Esophagus (tissue), 2 donors: ENCODE results near the gene UQCR11. TPM values are rescaled to one million over a fixed set of nuclear protein-coding genes. Genes with fewer than 3 reads are reported as not detected.
A peak's percentile ranks its signal among the peaks of the same experiment; 100 is the strongest.

ENCODE experiments used
- H3K27ac ChIP-seq, 2 donors: one replicate each; pipeline ENCODE4 v1.5.1; 2013; ENCODE audit warnings: low read depth in 2 of 2, mild to moderate bottlenecking in 2 of 2, inconsistent platforms in 1 of 2, low read length in 1 of 2, moderate library complexity in 1 of 2
- H3K27me3 ChIP-seq, 2 donors: one replicate each; pipeline ENCODE4 v1.6.1; 2013; ENCODE audit warnings: low read length in 2 of 2, control low read depth in 1 of 2, mild to moderate bottlenecking in 1 of 2; ENCODE audit not compliant: insufficient read depth in 2 of 2, control insufficient read depth in 1 of 2
- H3K36me3 ChIP-seq, 2 donors: one replicate each; pipeline ENCODE4 v1.6.1; 2013; ENCODE audit warnings: low read length in 1 of 2; ENCODE audit not compliant: control insufficient read depth in 2 of 2, insufficient read depth in 2 of 2
- H3K4me1 ChIP-seq, 2 donors: one replicate each; pipeline ENCODE4 v1.6.1; 2013; ENCODE audit warnings: low read length in 1 of 2; ENCODE audit not compliant: control insufficient read depth in 2 of 2, insufficient read depth in 2 of 2
- H3K4me3 ChIP-seq, 2 donors: one replicate each; pipeline ENCODE4 v1.5.1; 2013; ENCODE audit warnings: low read length in 2 of 2, mild to moderate bottlenecking in 2 of 2, low read depth in 1 of 2, moderate library complexity in 1 of 2
- H3K9me3 ChIP-seq, 2 donors: one replicate each; pipeline ENCODE4 v1.6.1; 2013; ENCODE audit warnings: mild to moderate bottlenecking in 2 of 2, low read depth in 1 of 2, low read length in 1 of 2, moderate library complexity in 1 of 2; ENCODE audit not compliant: control insufficient read depth in 2 of 2, insufficient read depth in 1 of 2
- WGBS, 2 donors: extraction: QIAGEN DNeasy Blood & Tissue Kit; methylation state at CpG; one replicate each; pipeline ENCODE4 v1.1.7; 2013; 5-methylcytosine and 5-hydroxymethylcytosine counted together
- polyA plus RNA-seq, 2 donors: library from polyadenylated mRNA; stranded (reverse); fragments of 200-250 nt; gene quantifications; one replicate each; pipeline ENCODE4 v1.2.3, GENCODE V29; 2013
- donor health status: healthy with polysubstance abuse.
- donor health status: Bipolar disorder and iron deficiency.

Gene UQCR11
- polyA plus RNA-seq, 2 donors: 70.5 to 105 TPM

- H3K36me3 ChIP-seq: no peaks in the 10 kb centered on the region
- H3K4me1 ChIP-seq: peaks cover 0 to 6% of the 10 kb centered on the region in 2 donors
- H3K27ac ChIP-seq: peak overlapping the region; percentile 75 to 86
- peak overlapping the region; percentile 64 to 65 for H3K4me3 ChIP-seq
- 1% methylated on average over 65 to 108 of the region's 108 CpGs for WGBS, 2 donors
- H3K9me3 ChIP-seq: no peaks in the 10 kb centered on the region
- no peaks in the 10 kb centered on the region for H3K27me3 ChIP-seq
These were observed 38.0 kb downstream of the UQCR11 start for GRCh38 chr19:1567116-1567847.

GRCh38 chr19:1566392-1567115 is 38.7 kb downstream of the UQCR11 start:
- Histone ChIP-seq H3K4me1 (peaks cover 0 to 6% of the 10 kb centered on the region in 2 donors), H3K27me3 (no peaks in the 10 kb centered on the region), H3K27ac (peak overlapping the region; percentile 75 to 86), H3K4me3 (peak overlapping the region; percentile 64 to 65), H3K9me3 (no peaks in the 10 kb centered on the region), H3K36me3 (no peaks in the 10 kb centered on the region)
- WGBS, 2 donors: 9 to 16% methylated on average over 13 to 42 of the region's 42 CpGs

- Histone ChIP-seq H3K27me3 (no peaks in the 10 kb centered on the region), H3K36me3 (no peaks in the 10 kb centered on the region), H3K4me1 (peaks cover 0 to 6% of the 10 kb centered on the region in 2 donors), H3K9me3 (no peaks in the 10 kb centered on the region), H3K4me3 (no peak overlapping the region), H3K27ac (no peak overlapping the region)
- WGBS, 2 donors: 90 to 93% methylated on average over 6 of the region's 6 CpGs
These were observed 42.0 kb downstream of the UQCR11 start for GRCh38 chr19:1563251-1563650.

GRCh38 chr19:1561236-1561842 is 43.9 kb downstream of the UQCR11 start:
- peaks cover 0 to 6% of the 10 kb centered on the region in 2 donors for H3K4me1 ChIP-seq
- H3K27ac ChIP-seq: no peak overlapping the region
- H3K27me3 ChIP-seq: no peaks in the 10 kb centered on the region
- peaks cover 0 to 1% of the 10 kb centered on the region in 2 donors for H3K36me3 ChIP-seq
- no peak overlapping the region for H3K4me3 ChIP-seq
- H3K9me3 ChIP-seq: no peaks in the 10 kb centered on the region
- 88 to 91% methylated on average over 17 of the region's 17 CpGs for WGBS, 2 donors

- Histone ChIP-seq H3K4me3 (no peak overlapping the region), H3K36me3 (peaks cover 0 to 6% of the 10 kb centered on the region in 2 donors), H3K4me1 (no peaks in the 10 kb centered on the region), H3K27ac (no peak overlapping the region), H3K9me3 (no peaks in the 10 kb centered on the region), H3K27me3 (no peaks in the 10 kb centered on the region)
- WGBS, 2 donors: 69 to 70% methylated on average over 25 of the region's 25 CpGs
These were observed 44.9 kb downstream of the UQCR11 start for GRCh38 chr19:1560286-1560882.

GRCh38 chr19:1558552-1558951 is 46.7 kb downstream of the UQCR11 start:
- Histone ChIP-seq H3K4me1 (no peaks in the 10 kb centered on the region), H3K9me3 (no peaks in the 10 kb centered on the region), H3K27ac (no peak overlapping the region), H3K36me3 (peaks cover 0 to 8% of the 10 kb centered on the region in 2 donors), H3K4me3 (no peak overlapping the region), H3K27me3 (no peaks in the 10 kb centered on the region)
- WGBS, 2 donors: 85 to 90% methylated on average over 12 of the region's 12 CpGs

- H3K27me3 ChIP-seq: no peaks in the 10 kb centered on the region
- 97% methylated on average over 66 of the region's 66 CpGs for WGBS, 2 donors
- H3K9me3 ChIP-seq: no peaks in the 10 kb centered on the region
- peaks cover 0 to 8% of the 10 kb centered on the region in 2 donors for H3K36me3 ChIP-seq
- H3K4me3 ChIP-seq: no peak overlapping the region
- H3K4me1 ChIP-seq: no peaks in the 10 kb centered on the region
- no peak overlapping the region for H3K27ac ChIP-seq
These were observed 48.7 kb downstream of the UQCR11 start for GRCh38 chr19:1556390-1557070.

- Histone ChIP-seq H3K36me3 (peaks cover 0 to 8% of the 10 kb centered on the region in 2 donors), H3K9me3 (no peaks in the 10 kb centered on the region), H3K4me3 (no peak overlapping the region), H3K27me3 (no peaks in the 10 kb centered on the region), H3K4me1 (no peaks in the 10 kb centered on the region), H3K27ac (no peak overlapping the region)
- WGBS, 2 donors: 95 to 97% methylated on average over 74 to 121 of the region's 121 CpGs
These were observed 49.5 kb downstream of the UQCR11 start for GRCh38 chr19:1555487-1556389.
